GM19395 (cell line): Measurements from ENCODE around the gene VENTX.

Experiments used
- ATAC-seq: cut with Tn5 transposase; IDR thresholded peaks from one replicate; pipeline ENCODE4 v1.9.1; 2021; ENCODE audit warnings: mild to moderate bottlenecking, moderate library complexity; ENCODE audit not compliant: unreplicated experiment

VENTX gene

GRCh38 chr10:133201948-133202725 is 35.5 kb upstream of the VENTX start:
- no peak for ATAC-seq

GRCh38 chr10:133202778-133203651 is 34.6 kb upstream of the VENTX start:
- no peak for ATAC-seq

- ATAC-seq: no peak
These were observed 33.9 kb upstream of the VENTX start for GRCh38 chr10:133203652-133204195.

GRCh38 chr10:133204226-133205015 is 33.2 kb upstream of the VENTX start:
- no peak for ATAC-seq

GRCh38 chr10:133205146-133205545 is 32.5 kb upstream of the VENTX start:
- no peak for ATAC-seq

GRCh38 chr10:133206356-133207040 is 31.2 kb upstream of the VENTX start:
- ATAC-seq: no peak

- no peak for ATAC-seq
These were observed 30.5 kb upstream of the VENTX start for GRCh38 chr10:133207041-133207600.

- ATAC-seq: no peak
These were observed 30.0 kb upstream of the VENTX start for GRCh38 chr10:133207627-133208026.

GRCh38 chr10:133208466-133208865 is 29.2 kb upstream of the VENTX start:
- no peak for ATAC-seq

- no peak for ATAC-seq
These were observed 28.5 kb upstream of the VENTX start for GRCh38 chr10:133209117-133209516.

GRCh38 chr10:133209641-133210040 is 28.0 kb upstream of the VENTX start:
- ATAC-seq: no peak

GRCh38 chr10:133210398-133211140 is 27.1 kb upstream of the VENTX start:
- no peak for ATAC-seq

- ATAC-seq: no peak
These were observed 26.4 kb upstream of the VENTX start for GRCh38 chr10:133211141-133211830.

GRCh38 chr10:133211959-133212852 is 25.4 kb upstream of the VENTX start:
- ATAC-seq: no peak

- no peak for ATAC-seq
These were observed 24.7 kb upstream of the VENTX start for GRCh38 chr10:133212853-133213494.

- no peak for ATAC-seq
These were observed 23.8 kb upstream of the VENTX start for GRCh38 chr10:133213641-133214467.
